H1 (cell line): ENCODE measurements around the gene PLXND1. TPM values are rescaled to one million over a fixed set of nuclear protein-coding genes. Genes with fewer than 3 reads are reported as not detected.

Source experiments
- CTCF ChIA-PET: fragments of 300-600 bp; sonication (Branson Sonifier 250); formaldehyde crosslinking; loops from one replicate; lab custom pipeline; 2021; ENCODE audit not compliant: partially characterized antibody; lab: Charles Lee
- POLR2A ChIA-PET: fragments of 300-600 bp; sonication (Branson Sonifier 250); formaldehyde crosslinking; loops from one replicate; lab custom pipeline; 2021; ENCODE audit warnings: inconsistent platforms; ENCODE audit not compliant: partially characterized antibody; lab: Charles Lee
- DNase-seq, 2 experiments: peaks; one replicate each; pipeline versions ENCODE4 v3.0.0 to v3.0.0-alpha.2; 2010 to 2022; ENCODE audit warnings: low spot score in 2 of 2, low read depth in 1 of 2, mixed read lengths in 1 of 2
- FAIRE-seq: peaks from 2 replicates; lab custom pipeline; 2011; peaks lifted over from hg19 to GRCh38; lab: Jason Lieb, UNC
- H2AFZ ChIP-seq: 2 replicates; pipeline ENCODE4 v1.8.1; 2012; ENCODE audit warnings: low read length, inconsistent platforms
- H2AK5ac ChIP-seq: 2 replicates; pipeline ENCODE4 v1.6.1; 2013; ENCODE audit warnings: low read depth, low read length
- H2BK120ac ChIP-seq: replicated peaks from 2 replicates; pipeline ENCODE3; 2013; ENCODE audit warnings: low read depth, low read length, inconsistent platforms
- H2BK12ac ChIP-seq: 2 replicates; pipeline ENCODE4 v1.6.1; 2013; ENCODE audit warnings: low read depth, low read length
- H2BK15ac ChIP-seq: 2 replicates; pipeline ENCODE4 v1.6.1; 2013; ENCODE audit warnings: low read length
- H2BK20ac ChIP-seq: 2 replicates; pipeline ENCODE4 v1.6.1; 2013; ENCODE audit warnings: low read length
- H2BK5ac ChIP-seq: 2 replicates; pipeline ENCODE4 v1.6.1; 2013; ENCODE audit warnings: low read depth, low read length
- H3K14ac ChIP-seq: 2 replicates; pipeline ENCODE4 v1.6.1; 2013; ENCODE audit warnings: inconsistent platforms; ENCODE audit not compliant: insufficient read length
- H3K18ac ChIP-seq: 2 replicates; pipeline ENCODE4 v1.6.1; 2013; ENCODE audit warnings: low read length; ENCODE audit errors: extremely low read depth
- H3K23ac ChIP-seq: 2 replicates; pipeline ENCODE4 v1.6.1; 2013; ENCODE audit warnings: inconsistent platforms; ENCODE audit not compliant: insufficient read length
- H3K23me2 ChIP-seq: 2 replicates; pipeline ENCODE4 v1.6.1; 2013; ENCODE audit warnings: low read depth, low read length
- H3K27ac ChIP-seq: 2 replicates; pipeline ENCODE4 v1.6.1; 2011; ENCODE audit warnings: low read depth, low read length, inconsistent platforms
- H3K27me3 ChIP-seq, 4 experiments: replicated peaks in 1 of 4; 1 replicate in 1 of 4; 2 replicates in 3 of 4; pipeline versions ENCODE4 v1.6.1 to v1.8.1; 2011 to 2013; ENCODE audit warnings: low read length in 3 of 4, mild to moderate bottlenecking in 3 of 4, inconsistent platforms in 2 of 4, mixed read lengths in 2 of 4, moderate library complexity in 1 of 4; ENCODE audit not compliant: control insufficient read depth in 3 of 4, insufficient read depth in 3 of 4; ENCODE audit errors: extremely low read depth in 1 of 4
- H3K36me3 ChIP-seq, 4 experiments: 2 replicates each; pipeline versions ENCODE4 v1.6.1 to v1.8.1; 2011 to 2013; ENCODE audit warnings: mild to moderate bottlenecking in 4 of 4, low read length in 3 of 4, moderate library complexity in 2 of 4, control low read depth in 1 of 4, inconsistent platforms in 1 of 4; ENCODE audit not compliant: insufficient read depth in 4 of 4, control insufficient read depth in 2 of 4
- H3K4ac ChIP-seq: replicated peaks from 2 replicates; pipeline ENCODE3; 2013; ENCODE audit warnings: low read length, low read depth, mixed read lengths, inconsistent platforms; ENCODE audit not compliant: insufficient read length
- H3K4me1 ChIP-seq, 4 experiments: replicated peaks in 1 of 4; 1 replicate in 1 of 4; 2 replicates in 3 of 4; pipeline versions ENCODE4 v1.6.1 to v1.8.1; 2011 to 2013; ENCODE audit warnings: low read length in 3 of 4, inconsistent platforms in 2 of 4, mixed read lengths in 1 of 4; ENCODE audit not compliant: insufficient read depth in 4 of 4, control insufficient read depth in 3 of 4
- H3K4me2 ChIP-seq, 2 experiments: 2 replicates each; pipeline versions ENCODE4 v1.6.1 to v1.8.1; 2011 to 2013; ENCODE audit warnings: low read depth in 2 of 2, low read length in 2 of 2, control low read depth in 1 of 2, inconsistent platforms in 1 of 2, mild to moderate bottlenecking in 1 of 2; ENCODE audit not compliant: insufficient read depth in 1 of 2
- H3K4me3 ChIP-seq, 4 experiments: fragments of 200-600, 300-600 bp in 1 of 4; sonication (generic), shearing (Covaris generic), sonication (Bioruptor Twin) in 1 of 4; 2 replicates each; pipeline versions ENCODE4 v1.5.1 to v1.8.1; 2011 to 2016; ENCODE audit warnings: low read length in 4 of 4, low read depth in 3 of 4, control low read depth in 2 of 4, inconsistent platforms in 2 of 4, mild to moderate bottlenecking in 2 of 4, mixed read lengths in 1 of 4, moderate library complexity in 1 of 4; ENCODE audit not compliant: insufficient read depth in 2 of 4; ENCODE audit errors: extremely low read depth in 1 of 4
- H3K56ac ChIP-seq: replicated peaks from 2 replicates; pipeline ENCODE3; 2013; ENCODE audit warnings: low read depth, mild to moderate bottlenecking, mixed read lengths, low read length, inconsistent platforms; ENCODE audit not compliant: insufficient read length
- H3K79me1 ChIP-seq: 2 replicates; pipeline ENCODE4 v1.6.1; 2013; ENCODE audit warnings: low read depth, low read length, control low read depth
- H3K79me2 ChIP-seq, 2 experiments: 2 replicates each; pipeline versions ENCODE4 v1.6.1 to v1.8.1; 2012 to 2013; ENCODE audit warnings: low read length in 2 of 2, mild to moderate bottlenecking in 2 of 2, inconsistent platforms in 1 of 2; ENCODE audit not compliant: insufficient read depth in 2 of 2, control insufficient read depth in 1 of 2
- H3K9ac ChIP-seq, 4 experiments: replicated peaks in 1 of 4; 1 replicate in 1 of 4; 2 replicates in 3 of 4; pipeline versions ENCODE4 v1.6.1 to v1.8.1; 2011 to 2013; ENCODE audit warnings: low read depth in 3 of 4, low read length in 3 of 4, control low read depth in 2 of 4, mild to moderate bottlenecking in 2 of 4, moderate library complexity in 2 of 4, inconsistent platforms in 1 of 4; ENCODE audit errors: extremely low read depth in 1 of 4
- H3K9me3 ChIP-seq, 2 experiments: 2 replicates each; pipeline versions ENCODE4 v1.6.1 to v1.8.1; 2012 to 2013; ENCODE audit warnings: mild to moderate bottlenecking in 2 of 2, moderate library complexity in 2 of 2, control low read depth in 1 of 2, inconsistent platforms in 1 of 2, low read depth in 1 of 2, low read length in 1 of 2, mixed read lengths in 1 of 2; ENCODE audit not compliant: insufficient read depth in 2 of 2
- H4K20me1 ChIP-seq, 2 experiments: replicated peaks in 1 of 2; 2 replicates each; pipeline versions ENCODE3 to v1.8.1; 2011 to 2013; ENCODE audit warnings: inconsistent platforms in 2 of 2, low read length in 2 of 2, mild to moderate bottlenecking in 1 of 2; ENCODE audit not compliant: insufficient read depth in 2 of 2, control insufficient read depth in 1 of 2
- H4K5ac ChIP-seq: 2 replicates; pipeline ENCODE4 v1.6.1; 2013; ENCODE audit warnings: low read length, low read depth, mixed read lengths, inconsistent platforms; ENCODE audit not compliant: insufficient read length
- H4K8ac ChIP-seq: 2 replicates; pipeline ENCODE4 v1.8.0; 2013; ENCODE audit warnings: mild to moderate bottlenecking, moderate library complexity, low read length, inconsistent platforms; ENCODE audit not compliant: insufficient read depth; ENCODE audit errors: extremely low read depth
- H4K91ac ChIP-seq: replicated peaks from 2 replicates; pipeline ENCODE3; 2013; ENCODE audit warnings: low read length, mixed read lengths, inconsistent platforms; ENCODE audit not compliant: insufficient read length
- CREB1 ChIP-seq: IDR thresholded peaks from 2 replicates; pipeline ENCODE4 v1.6.1; 2012; ENCODE audit warnings: inconsistent platforms
- FOSL1 ChIP-seq: IDR thresholded peaks from 2 replicates; pipeline ENCODE4 v1.6.1; 2011; ENCODE audit warnings: mild to moderate bottlenecking, low read depth, low read length, moderate library complexity; ENCODE audit not compliant: insufficient read depth
- MAX ChIP-seq: IDR thresholded peaks from 2 replicates; pipeline ENCODE4 v1.6.1; 2012; ENCODE audit warnings: inconsistent platforms
- POLR2A ChIP-seq, 2 experiments: IDR thresholded peaks; 1 replicate in 1 of 2; 2 replicates in 1 of 2; pipeline ENCODE4 v1.6.1; 2011; ENCODE audit warnings: low read depth in 2 of 2, low read length in 2 of 2, mild to moderate bottlenecking in 2 of 2; ENCODE audit errors: control extremely low read depth in 1 of 2
- RXRA ChIP-seq: IDR thresholded peaks from 2 replicates; pipeline ENCODE4 v1.6.1; 2011; ENCODE audit warnings: low read depth, mild to moderate bottlenecking, low read length, moderate library complexity; ENCODE audit not compliant: insufficient read depth
- SRF ChIP-seq: IDR thresholded peaks from 2 replicates; pipeline ENCODE4 v1.6.1; 2011; ENCODE audit warnings: mild to moderate bottlenecking, low read depth, low read length, moderate library complexity
- WGBS, 2 experiments: shearing (Covaris generic) in 1 of 2; methylation state at CpG; one replicate each; pipeline versions ENCODE4 v1.1.6 to v1.1.7; 2013 to 2015; ENCODE audit warnings: low lambda C conversion rate in 2 of 2, mixed read lengths in 2 of 2, inconsistent platforms in 1 of 2, low coverage in 1 of 2, missing lambda C conversion rate in 1 of 2; ENCODE audit not compliant: insufficient replicate concordance in 2 of 2, insufficient coverage in 1 of 2, insufficient read length in 1 of 2; ENCODE audit errors: extremely low coverage in 1 of 2, missing lambda C conversion rate in 1 of 2; 5-methylcytosine and 5-hydroxymethylcytosine counted together
- polyA plus RNA-seq, 7 experiments: library from polyadenylated mRNA; depleted of rRNA in 3 of 7; stranded (reverse) in 5 of 7; unstranded in 2 of 7; fragments of >200 nt in 5 of 7; fragments of 200-250 nt in 2 of 7; gene quantifications; 1 replicate in 5 of 7; 2 replicates in 1 of 7; 4 replicates in 1 of 7; pipeline versions ENCODE4 v1.2.1 to v1.2.3, GENCODE V29; 2011 to 2013; ENCODE audit warnings: missing spikeins in 2 of 7, mixed read lengths in 2 of 7
- total RNA-seq: library from RNA; stranded (reverse); fragmentation: NEBNext Ultra II Directional; extraction: Animal tissue kit (Norgen Biotek cat#: 25700); gene quantifications from 2 replicates; pipeline ENCODE4 v1.2.1, GENCODE V29; 2021

The PLXND1 gene
- total and polyA plus RNA-seq, 2 of the 8 experiments (the other 6 are each of a cell fraction or from before 2014, with no cell fraction given): 17.7 to 66.4 TPM

DNA sequence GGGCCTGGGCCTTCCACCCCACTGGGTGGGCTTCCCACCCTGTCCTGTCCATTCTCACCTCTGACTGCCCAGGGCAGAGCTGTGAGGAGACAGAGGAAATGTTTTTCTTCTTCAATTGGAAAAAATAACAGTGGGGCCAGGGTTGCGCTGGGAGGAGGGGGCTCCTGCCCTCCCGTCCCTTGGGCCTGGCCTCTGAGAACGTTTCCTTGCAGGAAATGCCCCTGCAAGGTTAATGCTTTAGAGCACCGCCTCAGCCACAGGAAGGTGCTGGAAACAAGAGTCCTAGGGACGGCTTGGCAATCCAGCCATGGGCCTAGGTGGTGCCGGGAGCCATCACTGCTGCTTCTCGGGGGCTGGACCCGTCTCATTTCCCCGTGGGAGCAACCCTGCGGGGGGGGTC is 3.8 kb upstream of the PLXND1 start:
- no peak overlapping the region for H3K9ac ChIP-seq
- H3K79me1 ChIP-seq: no peaks in the 10 kb centered on the region
- no peak overlapping the region for H3K4me2 ChIP-seq
- CTCF ChIA-PET: interaction anchor here (1.0 to 2.0 kb wide), 4 partner anchors 120 to 222 kb away, joined by 3 to 11 read pairs (median 3); no protein-coding TSS in a partner anchor
- no peak overlapping the region for H2AK5ac ChIP-seq
- TF ChIP-seq MAX (no peak), RXRA (no peak), SRF (no peak), CREB1 (no peak), POLR2A (IDR thresholded peaks at IDR 0.05; ENCODE audit: control extremely low read depth in 1 of 2, low read depth in 2 of 2, low read length in 2 of 2) (no peak), FOSL1 (no peak)
- TF ChIP-seq, all 59 proteins: peak for 0
- Histone ChIP-seq H2BK15ac (peak overlapping the region; percentile 61; the same call in 1 of the 2 replicates), H2AFZ (no peak overlapping the region), H3K4me3 (no peak overlapping the region), H3K23me2 (peaks cover 16% of the 10 kb centered on the region; the same call in 1 of the 2 replicates), H4K20me1 (peaks cover 0 to 2% of the 10 kb centered on the region in 2 experiments), H3K27ac (no peak overlapping the region), H2BK5ac (no peak overlapping the region; the same call in 1 of the 2 replicates), H2BK120ac (no peak overlapping the region), H4K8ac (no peak overlapping the region), H3K4me1 (peaks cover 0 to 27% (median 23%) of the 10 kb centered on the region in 4 experiments; a peak in 6 of 7 replicates), H2BK12ac (0 out of 2 replicates have a peak overlapping the region, but pooled peaks have one; percentile 60), H3K14ac (no peak overlapping the region), H4K5ac (no peak overlapping the region), H4K91ac (peak overlapping the region; percentile 29), H3K56ac (no peak overlapping the region), H3K23ac (no peak overlapping the region), H3K36me3 (no peaks in the 10 kb centered on the region; a peak in 1 of 8 replicates), H3K4ac (no peak overlapping the region), H3K79me2 (no peaks in the 10 kb centered on the region), H3K18ac (no peak overlapping the region), H3K27me3 (peaks cover 7 to 18% (median 13%) of the 10 kb centered on the region in 4 experiments; a peak in 6 of 7 replicates), H3K9me3 (no peaks in the 10 kb centered on the region), H2BK20ac (no peak overlapping the region; the same call in 1 of the 2 replicates)
- WGBS, 2 experiments: 73% methylated on average over 10 of the region's 10 CpGs; no CpG with 5 or more reads in 1 of the 2 experiments
- no peak for DNase-seq
- no peak for FAIRE-seq
- POLR2A ChIA-PET: no interaction called here
